Type B pancreatic cell (in vitro differentiated cells): Measurements from ENCODE around the gene DDR1. TPM values are rescaled to one million over a fixed set of nuclear protein-coding genes. Genes with fewer than 3 reads are reported as not detected.

Experiments
- DNase-seq: peaks from one replicate; pipeline ENCODE4 v3.0.0; 2021; ENCODE audit warnings: mixed read lengths; ENCODE audit not compliant: unreplicated experiment; ENCODE audit errors: extremely low spot score
- H3K27ac Mint-ChIP-seq: 2 replicates; pipeline ENCODE4 v1.8.0; 2021; ENCODE audit warnings: mild to moderate bottlenecking, mixed read lengths
- H3K27me3 Mint-ChIP-seq: 2 replicates; pipeline ENCODE4 v1.8.0; 2021; ENCODE audit warnings: mixed read lengths
- H3K36me3 Mint-ChIP-seq: 2 replicates; pipeline ENCODE4 v1.8.0; 2021; ENCODE audit warnings: mixed read lengths
- H3K4me1 Mint-ChIP-seq: one replicate; pipeline ENCODE4 v1.8.0; 2021; ENCODE audit warnings: mixed read lengths; ENCODE audit not compliant: unreplicated experiment
- H3K4me3 Mint-ChIP-seq: 2 replicates; pipeline ENCODE4 v1.8.0; 2021; ENCODE audit warnings: mild to moderate bottlenecking, mixed read lengths
- H3K9me3 Mint-ChIP-seq: 2 replicates; pipeline ENCODE4 v1.8.0; 2021; ENCODE audit warnings: mixed read lengths
- CTCF ChIP-seq: fragments of 200-600 bp; sonication (generic); conservative IDR thresholded peaks from 2 replicates; pipeline ENCODE4 v1.5.0; 2021; ENCODE audit warnings: antibody characterized with exemption, mild to moderate bottlenecking
- total RNA-seq: library from RNA; stranded (reverse); gene quantifications from 2 replicates; pipeline ENCODE4 v1.2.1, GENCODE V29; 2021; ENCODE audit warnings: low replicate concordance

Gene DDR1
- total RNA-seq, 1 donor from 2014 or later: 197 TPM

GRCh38 chr6:30885481-30885998 lies 1.2 kb downstream of the DDR1 start:
- TF ChIP-seq CTCF: no peak
- H3K4me3 Mint-ChIP-seq: peak overlapping the region; percentile 93
- H3K36me3 Mint-ChIP-seq: peaks cover 15% of the 10 kb centered on the region
- no peaks in the 10 kb centered on the region for H3K9me3 Mint-ChIP-seq
- peak overlapping the region; percentile 99 for H3K27ac Mint-ChIP-seq
- H3K4me1 Mint-ChIP-seq: peaks cover 63% of the 10 kb centered on the region
- no peak for DNase-seq
- H3K27me3 Mint-ChIP-seq: no peaks in the 10 kb centered on the region

- Mint-ChIP-seq H3K27ac (peak overlapping the region; percentile 99), H3K4me1 (peaks cover 58% of the 10 kb centered on the region), H3K9me3 (no peaks in the 10 kb centered on the region), H3K27me3 (no peaks in the 10 kb centered on the region), H3K4me3 (peak overlapping the region; percentile 93), H3K36me3 (peaks cover 16% of the 10 kb centered on the region)
- no peak for TF ChIP-seq CTCF
- no peak for DNase-seq
These were observed 1.9 kb downstream of the DDR1 start for GRCh38 chr6:30885999-30886896.

- Mint-ChIP-seq H3K4me3 (peak overlapping the region; percentile 93), H3K27ac (peak overlapping the region; percentile 99), H3K27me3 (no peaks in the 10 kb centered on the region), H3K4me1 (peaks cover 52% of the 10 kb centered on the region), H3K36me3 (peaks cover 16% of the 10 kb centered on the region), H3K9me3 (no peaks in the 10 kb centered on the region)
- TF ChIP-seq CTCF: no peak
- DNase-seq: no peak
These were observed 2.6 kb downstream of the DDR1 start for GRCh38 chr6:30886897-30887255.

GRCh38 chr6:30887901-30888815 lies 3.8 kb downstream of the DDR1 start:
- Mint-ChIP-seq H3K4me3 (peak overlapping the region; percentile 13), H3K27ac (peak overlapping the region; percentile 52), H3K4me1 (peaks cover 47% of the 10 kb centered on the region), H3K9me3 (no peaks in the 10 kb centered on the region), H3K27me3 (no peaks in the 10 kb centered on the region), H3K36me3 (peaks cover 21% of the 10 kb centered on the region)
- no peak for DNase-seq
- TF ChIP-seq CTCF: no peak

- Mint-ChIP-seq H3K36me3 (peaks cover 21% of the 10 kb centered on the region), H3K27me3 (no peaks in the 10 kb centered on the region), H3K4me3 (no peak overlapping the region), H3K27ac (no peak overlapping the region), H3K9me3 (no peaks in the 10 kb centered on the region), H3K4me1 (peaks cover 43% of the 10 kb centered on the region)
- DNase-seq: no peak
- TF ChIP-seq CTCF: no peak
These were observed 4.6 kb downstream of the DDR1 start for GRCh38 chr6:30888816-30889495.
